RWPE1 (cell line): ENCODE measurements around the gene ZSCAN22.

Source experiments
- CTCF ChIA-PET: fragments of 350-600 bp; sonication (Branson Sonifier 250); formaldehyde crosslinking; extraction: SDS; loops from one replicate; lab custom pipeline; 2021; lab: Yijun Ruan, JAX
- POLR2A ChIA-PET: fragments of 400-600 bp; formaldehyde crosslinking; extraction: SDS; loops from one replicate; lab custom pipeline; 2020; ENCODE audit warnings: antibody characterized with exemption; ENCODE audit not compliant: low non-redundant PET; lab: Yijun Ruan, JAX
- DNase-seq: peaks from one replicate; pipeline ENCODE4 v3.0.0; 2012; ENCODE audit warnings: low spot score
- H3K27ac ChIP-seq: fragments of 450-650 bp; 2 replicates; pipeline ENCODE4 v1.5.1; 2017
- TF ChIP-seq, protein P1 (sequence below): fragments of 450-650 bp; conservative IDR thresholded peaks from 2 replicates; pipeline ENCODE4 v1.5.1; 2017; ENCODE audit warnings: low read depth, mild to moderate bottlenecking

The ZSCAN22 gene

DNA sequence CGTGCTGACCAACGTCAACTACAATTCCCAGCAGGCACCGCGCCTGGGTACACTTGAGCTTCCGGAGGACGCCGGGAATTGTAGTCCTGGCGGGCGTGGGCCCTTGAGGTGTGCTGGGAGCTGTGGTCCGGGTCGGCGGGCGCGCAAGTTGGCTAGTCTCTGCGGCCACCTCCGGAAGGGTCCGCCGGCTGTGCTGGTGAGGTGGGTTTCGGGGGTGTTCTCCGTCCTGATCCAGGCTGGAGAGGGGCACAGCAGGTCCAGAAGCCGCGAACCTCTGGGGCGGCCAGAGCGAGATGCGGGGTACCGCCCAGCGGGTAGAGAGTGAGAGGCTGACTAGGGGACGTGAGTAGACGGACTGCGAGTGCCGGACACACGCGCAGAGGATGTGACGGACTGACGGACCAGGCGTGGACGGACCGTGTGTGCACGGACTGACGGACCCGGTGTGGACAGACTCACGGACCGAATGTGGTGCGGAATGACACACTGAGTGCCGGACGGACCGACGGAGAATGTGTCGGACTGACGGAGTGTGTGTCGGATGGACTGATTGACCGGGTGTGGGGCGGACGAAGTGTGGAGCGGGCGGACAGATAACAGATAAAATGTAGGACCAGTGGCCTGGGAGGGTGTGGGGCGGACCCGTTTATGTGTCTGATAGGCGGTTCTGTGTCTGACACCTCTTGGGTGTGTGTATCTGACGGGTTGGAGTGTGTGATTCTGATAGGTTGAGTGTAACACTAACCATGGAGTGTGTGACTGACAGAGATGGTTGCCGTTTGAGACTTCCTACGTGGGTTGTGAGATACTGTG lies at the start of gene ZSCAN22:
Gene ZSCAN22, plus strand, starts transcription at position 81 of the 813 bp plus-strand sequence. CDS start 7,809 bp downstream, outside the sequence.
- TF ChIP-seq, protein P1, sequence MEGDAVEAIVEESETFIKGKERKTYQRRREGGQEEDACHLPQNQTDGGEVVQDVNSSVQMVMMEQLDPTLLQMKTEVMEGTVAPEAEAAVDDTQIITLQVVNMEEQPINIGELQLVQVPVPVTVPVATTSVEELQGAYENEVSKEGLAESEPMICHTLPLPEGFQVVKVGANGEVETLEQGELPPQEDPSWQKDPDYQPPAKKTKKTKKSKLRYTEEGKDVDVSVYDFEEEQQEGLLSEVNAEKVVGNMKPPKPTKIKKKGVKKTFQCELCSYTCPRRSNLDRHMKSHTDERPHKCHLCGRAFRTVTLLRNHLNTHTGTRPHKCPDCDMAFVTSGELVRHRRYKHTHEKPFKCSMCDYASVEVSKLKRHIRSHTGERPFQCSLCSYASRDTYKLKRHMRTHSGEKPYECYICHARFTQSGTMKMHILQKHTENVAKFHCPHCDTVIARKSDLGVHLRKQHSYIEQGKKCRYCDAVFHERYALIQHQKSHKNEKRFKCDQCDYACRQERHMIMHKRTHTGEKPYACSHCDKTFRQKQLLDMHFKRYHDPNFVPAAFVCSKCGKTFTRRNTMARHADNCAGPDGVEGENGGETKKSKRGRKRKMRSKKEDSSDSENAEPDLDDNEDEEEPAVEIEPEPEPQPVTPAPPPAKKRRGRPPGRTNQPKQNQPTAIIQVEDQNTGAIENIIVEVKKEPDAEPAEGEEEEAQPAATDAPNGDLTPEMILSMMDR, result no peak
- ChIA-PET POLR2A (interaction anchor here (0.6 to 0.9 kb wide), 2 partner anchors 35 to 42 kb away, joined by 3 to 4 read pairs; partner anchors contain the start of gene ZNF497), CTCF (interaction anchor here (0.6 kb wide), 2 partner anchors 12 to 126 kb away, joined by 3 read pairs; no protein-coding TSS in a partner anchor)
- peak; percentile 95 for DNase-seq
- H3K27ac ChIP-seq, result peak within 1 kb of the TSS; percentile 88

DNA sequence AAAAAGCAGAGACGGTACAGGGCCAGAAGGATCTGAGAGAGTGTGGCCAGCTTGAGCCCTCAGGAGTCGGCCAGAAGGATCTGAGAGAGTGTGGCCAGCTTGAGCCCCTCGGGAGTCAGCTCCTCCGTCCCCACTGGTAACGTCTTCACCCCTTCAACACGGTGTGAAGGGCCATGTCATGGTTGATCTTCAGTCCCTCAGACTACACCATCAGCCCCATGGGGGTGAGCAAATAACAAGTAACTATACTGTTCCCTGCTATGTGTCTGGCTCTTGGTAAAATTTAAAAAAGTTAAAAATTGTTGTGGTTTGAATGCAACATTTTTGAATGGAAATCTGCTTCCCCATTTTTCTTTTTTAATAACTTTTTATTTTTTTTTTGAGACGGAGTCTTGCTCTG lies 49.6 kb upstream of the ZSCAN22 start:
- peak overlapping the region; percentile 91; the same call in 1 of the 2 replicates for H3K27ac ChIP-seq
- TF ChIP-seq, protein P1, result no peak
- ChIA-PET POLR2A (no interaction called here), CTCF (no interaction called here)
- DNase-seq, result no peak

DNA sequence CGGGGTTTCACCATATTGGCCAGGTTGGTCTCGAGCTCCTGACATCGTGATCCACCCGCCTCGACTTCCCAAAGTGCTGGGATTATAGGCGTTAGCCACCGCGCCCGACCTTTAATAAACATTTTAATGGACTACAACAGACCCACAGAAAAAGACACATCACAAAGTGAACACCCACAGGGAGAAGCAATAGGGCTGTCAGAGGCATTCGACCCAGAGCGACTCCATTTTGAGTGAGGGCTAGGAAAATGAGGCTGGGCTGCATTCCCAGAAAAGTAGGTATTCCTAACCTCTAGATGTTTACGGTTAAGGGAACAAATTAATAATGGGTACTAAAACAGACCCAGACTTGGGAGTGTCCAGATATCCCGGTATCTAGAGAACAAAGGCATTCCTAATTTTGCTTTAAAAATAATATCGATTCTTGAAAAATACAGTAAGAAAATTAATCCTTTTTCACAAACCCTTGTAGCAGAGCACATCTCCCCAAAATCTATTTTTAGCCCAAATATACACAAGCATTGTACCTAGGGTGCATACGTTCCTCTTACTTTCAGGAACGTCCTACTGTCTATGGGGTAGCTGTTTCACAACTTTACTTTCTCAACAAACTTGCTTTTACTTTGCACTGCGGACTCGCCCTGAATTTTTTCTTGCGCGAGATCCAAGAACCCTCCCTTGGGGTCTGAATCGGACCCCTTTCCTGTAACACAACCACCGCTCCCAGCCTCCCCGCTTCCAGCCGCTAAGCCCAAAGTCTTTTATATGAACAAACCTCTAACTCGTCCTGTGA lies 48.9 kb upstream of the ZSCAN22 start:
- peak overlapping the region; percentile 91 for H3K27ac ChIP-seq
- CTCF ChIA-PET, result interaction anchor here (0.6 kb wide), 2 partner anchors 76 to 459 kb away, joined by 3 to 4 read pairs; no protein-coding TSS in a partner anchor
- DNase-seq, result peak; percentile 3
- POLR2A ChIA-PET, result no interaction called here
- TF ChIP-seq, protein P1, result no peak

DNA sequence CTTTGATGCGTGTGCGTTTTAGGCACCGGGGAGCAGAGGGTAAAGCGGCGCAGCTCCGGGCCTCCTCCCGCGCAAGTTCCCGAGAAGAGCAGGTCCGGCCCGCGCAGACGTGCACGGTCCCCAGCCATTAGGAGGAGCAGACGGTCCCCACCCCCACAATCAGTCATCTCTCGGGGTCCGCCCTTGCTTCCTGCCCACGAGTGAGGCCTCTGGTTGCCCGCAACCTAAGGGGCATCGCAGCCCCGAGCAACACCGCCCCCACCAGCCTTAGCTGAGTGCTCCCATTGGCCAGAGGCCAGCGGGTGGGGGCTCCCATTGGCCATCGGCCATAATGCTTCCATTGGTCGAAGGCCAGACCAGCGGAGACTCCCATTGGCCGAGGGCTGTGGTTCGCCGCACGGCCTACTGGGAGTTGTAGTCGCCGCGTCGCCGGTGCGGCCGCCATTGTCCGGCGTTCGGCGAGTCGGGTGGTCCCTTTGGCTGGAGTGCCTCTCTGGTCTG lies 48.2 kb upstream of the ZSCAN22 start, which contains the start of gene ZNF8:
Gene ZNF8, plus strand, starts transcription at position 415 of the 501 bp plus-strand sequence. CDS start 127 bp downstream, outside the sequence.
- POLR2A ChIA-PET, result no interaction called here
- peak within 1 kb of the TSS; percentile 91 for H3K27ac ChIP-seq
- CTCF ChIA-PET, result interaction anchor here (0.6 to 0.7 kb wide), 2 partner anchors 19 to 76 kb away, joined by 3 read pairs; no protein-coding TSS in a partner anchor
- DNase-seq, result peak; percentile 100
- TF ChIP-seq, protein P1, result no peak

DNA sequence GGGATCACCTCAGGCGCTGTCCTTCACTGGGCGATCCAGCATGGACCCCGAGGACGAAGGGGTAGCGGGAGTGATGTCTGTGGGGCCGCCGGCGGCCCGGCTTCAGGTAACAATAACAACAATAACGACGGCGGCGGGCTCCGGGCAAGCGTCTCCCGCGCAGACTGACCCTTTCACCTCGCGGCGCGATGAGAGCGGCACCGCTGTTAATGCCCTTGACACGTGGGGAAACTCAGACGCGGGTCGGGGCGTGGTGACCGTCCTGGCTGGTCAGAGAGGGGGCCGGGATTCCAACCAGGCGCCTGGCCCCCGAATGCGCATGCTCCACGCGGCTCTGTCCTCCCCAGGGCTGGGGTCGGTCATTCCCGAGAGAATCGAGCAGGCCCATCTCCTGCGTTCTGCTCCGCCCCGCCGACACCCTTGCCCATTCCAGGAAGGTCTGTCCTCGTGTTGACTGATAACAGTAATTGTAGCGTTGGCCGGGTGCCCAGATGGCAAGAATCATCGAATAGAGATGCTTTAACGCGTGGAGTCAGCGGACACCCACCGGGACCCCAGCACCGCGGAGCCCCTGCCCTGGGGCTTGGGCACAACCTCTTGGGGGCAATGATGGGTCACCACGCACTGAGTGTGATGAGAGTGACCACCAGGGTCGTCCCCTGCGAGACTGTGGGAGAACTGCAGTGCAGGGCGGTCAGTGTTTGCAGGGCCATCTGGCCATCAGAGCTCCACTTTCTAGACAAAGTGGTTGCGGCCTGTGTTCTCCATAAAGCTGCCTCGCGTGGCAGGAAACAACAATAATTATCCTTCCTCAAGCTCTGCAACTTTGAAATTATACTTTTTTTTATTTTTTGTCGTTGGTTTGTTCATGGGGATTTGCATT lies 47.5 kb upstream of the ZSCAN22 start:
- TF ChIP-seq, protein P1, result no peak
- ChIA-PET CTCF (interaction anchor here (0.7 kb wide), 1 partner anchor 18 kb away, joined by 3 read pairs; no protein-coding TSS in a partner anchor), POLR2A (no interaction called here)
- peak overlapping the region; percentile 91 for H3K27ac ChIP-seq
- peak; percentile 54 for DNase-seq
